Ishikawa (cell line): ENCODE data around the gene GRK1.

ENCODE experiments used
- CEBPB ChIP-seq: IDR thresholded peaks from 2 replicates; pipeline ENCODE4 v1.6.1; 2012
- CREB1 ChIP-seq: IDR thresholded peaks from 2 replicates; pipeline ENCODE4 v1.6.1; 2012; ENCODE audit warnings: low read depth
- EGR1 ChIP-seq: IDR thresholded peaks from 2 replicates; pipeline ENCODE4 v1.6.1; 2012
- FOXM1 ChIP-seq: IDR thresholded peaks from 2 replicates; pipeline ENCODE4 v1.6.1; 2012; ENCODE audit warnings: low read depth, borderline replicate concordance
- MAX ChIP-seq: IDR thresholded peaks from 2 replicates; pipeline ENCODE4 v1.6.1; 2012
- NFIC ChIP-seq: IDR thresholded peaks from 2 replicates; pipeline ENCODE4 v1.6.1; 2012
- RAD21 ChIP-seq: IDR thresholded peaks from 2 replicates; pipeline ENCODE4 v1.6.1; 2012; ENCODE audit warnings: low read depth
- REST ChIP-seq: IDR thresholded peaks from 2 replicates; pipeline ENCODE4 v1.6.1; 2012; ENCODE audit warnings: low read depth, mild to moderate bottlenecking
- TAF1 ChIP-seq: IDR thresholded peaks from 2 replicates; pipeline ENCODE4 v1.6.1; 2012; ENCODE audit warnings: low read depth, mild to moderate bottlenecking
- TCF12 ChIP-seq: IDR thresholded peaks from 2 replicates; pipeline ENCODE4 v1.6.1; 2012; ENCODE audit warnings: low read depth
- TEAD4 ChIP-seq: IDR thresholded peaks from 2 replicates; pipeline ENCODE4 v1.6.1; 2012
- USF1 ChIP-seq: IDR thresholded peaks from 2 replicates; pipeline ENCODE4 v1.6.1; 2012
- YY1 ChIP-seq: IDR thresholded peaks from 2 replicates; pipeline ENCODE4 v1.6.1; 2012; ENCODE audit warnings: low read depth
- ZBTB7A ChIP-seq: IDR thresholded peaks from 2 replicates; pipeline ENCODE4 v1.6.1; 2012; ENCODE audit warnings: low read depth

Gene GRK1

GRCh38 chr13:113769881-113770280 lies 102.9 kb downstream of the GRK1 start:
- TF ChIP-seq REST (no peak), EGR1 (no peak)

GRCh38 chr13:113770441-113770840 lies 103.4 kb downstream of the GRK1 start:
- TF ChIP-seq RAD21 (no peak), TEAD4 (no peak), MAX (no peak), CREB1 (no peak), EGR1 (no peak), CEBPB (no peak), NFIC (no peak), REST (no peak), FOXM1 (no peak), ZBTB7A (no peak), TCF12 (no peak), YY1 (no peak)

- no peak for TF ChIP-seq REST
- no peak for TF ChIP-seq YY1
- no peak for TF ChIP-seq RAD21
Measured at GRCh38 chr13:113770937-113771336, 103.9 kb downstream of the GRK1 start.

GRCh38 chr13:113771709-113772331 lies 104.8 kb downstream of the GRK1 start:
- TF ChIP-seq MAX: no peak
- no peak for TF ChIP-seq RAD21
- TF ChIP-seq FOXM1: no peak
- TF ChIP-seq TCF12: no peak
- TF ChIP-seq CEBPB: no peak
- TF ChIP-seq TAF1: no peak
- no peak; the same call in 1 of the 2 replicates for TF ChIP-seq REST
- TF ChIP-seq TEAD4: no peak
- TF ChIP-seq ZBTB7A: no peak
- TF ChIP-seq EGR1: no peak
- no peak for TF ChIP-seq USF1
- no peak for TF ChIP-seq CREB1
- TF ChIP-seq NFIC: no peak
- no peak for TF ChIP-seq YY1
